GM12865 (cell line): ENCODE measurements around the gene BACH1.
A peak's percentile ranks its signal among the peaks of the same experiment; 100 is the strongest.

Experiments
- DNase-seq: peaks from one replicate; pipeline ENCODE4 v3.0.0; 2010; ENCODE audit warnings: low read depth
- H3K4me3 ChIP-seq: 2 replicates; pipeline ENCODE4 v1.5.1; 2011; ENCODE audit warnings: mild to moderate bottlenecking, low read depth, low read length, control low read depth
- CTCF ChIP-seq: IDR thresholded peaks from 2 replicates; pipeline ENCODE4 v1.5.1; 2011; ENCODE audit warnings: low read length, control low read depth, low read depth, inconsistent platforms; ENCODE audit not compliant: insufficient read depth; ENCODE audit errors: missing control alignments

The BACH1 gene

GRCh38 chr21:29366532-29366931, 67.8 kb downstream of the BACH1 start:
- H3K4me3 ChIP-seq: no peak overlapping the region
- no peak for TF ChIP-seq CTCF
- no peak for DNase-seq

- H3K4me3 ChIP-seq: no peak overlapping the region
- no peak for TF ChIP-seq CTCF
- no peak for DNase-seq
These were observed 68.6 kb downstream of the BACH1 start for GRCh38 chr21:29367335-29367734.

- no peak for TF ChIP-seq CTCF
- no peak for DNase-seq
- no peak overlapping the region for H3K4me3 ChIP-seq
These were observed 70.2 kb downstream of the BACH1 start for GRCh38 chr21:29368906-29369305.

- DNase-seq: no peak
- no peak for TF ChIP-seq CTCF
These were observed 72.7 kb downstream of the BACH1 start for GRCh38 chr21:29371464-29371863.

GRCh38 chr21:29372063-29372802, 73.5 kb downstream of the BACH1 start:
- TF ChIP-seq CTCF: peak; percentile 59
- H3K4me3 ChIP-seq: no peak overlapping the region
- DNase-seq: peak; percentile 88

More at GRCh38 chr21:29371464-29371863, 72.7 kb downstream of the BACH1 start:
- no peak overlapping the region for H3K4me3 ChIP-seq

- TF ChIP-seq CTCF: no peak
- DNase-seq: no peak
- no peak overlapping the region for H3K4me3 ChIP-seq
These were observed 75.8 kb downstream of the BACH1 start for GRCh38 chr21:29374481-29374880.

GRCh38 chr21:29376556-29376955, 77.8 kb downstream of the BACH1 start:
- peak; percentile 81 for DNase-seq
- no peak overlapping the region for H3K4me3 ChIP-seq
- TF ChIP-seq CTCF: peak; percentile 67
